NT2/D1 (cell line): ENCODE measurements around the gene STX7.

Experiments used
- YY1 ChIP-seq: IDR thresholded peaks from 2 replicates; pipeline ENCODE4 v1.6.1; 2011; ENCODE audit not compliant: insufficient read length, insufficient read depth
- ZNF274 ChIP-seq: IDR thresholded peaks from 2 replicates; pipeline ENCODE4 v1.6.1; 2011; ENCODE audit warnings: mild to moderate bottlenecking, low read depth, low read length

GRCh38 chr6:132491881-132492280 is 21.0 kb downstream of the STX7 start:
- TF ChIP-seq YY1: no peak
- no peak for TF ChIP-seq ZNF274
